ENCODE results near the gene ABLIM1.

ABLIM1 gene

DNA sequence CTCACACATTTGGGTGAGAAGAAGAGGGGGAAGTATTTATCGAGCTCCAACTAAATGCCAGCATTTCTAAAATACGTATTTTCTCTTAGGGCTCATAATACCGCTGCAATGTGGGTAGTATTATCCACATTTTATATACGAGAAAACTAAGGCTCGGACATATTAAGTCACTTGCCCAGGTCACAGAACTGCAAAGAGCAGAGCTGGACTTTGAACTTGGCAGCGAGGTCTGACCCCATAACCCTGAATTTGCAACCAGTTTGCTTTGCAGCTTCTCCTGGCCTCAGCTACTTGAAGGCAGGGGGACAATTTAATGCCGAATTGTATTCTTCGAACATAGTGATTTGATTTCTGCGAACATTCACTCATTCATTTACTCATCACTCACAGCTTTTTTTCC, 7.2 kb downstream of the ABLIM1 start:
- Histone ChIP-seq H3K4me1 (ENCODE audit: control insufficient read depth, insufficient read depth, low read length) (peaks cover 23% of the 10 kb centered on the region), H3K36me3 (ENCODE audit: control insufficient read depth in 2 of 2, insufficient read depth in 1 of 2, low read length in 2 of 2) (no peaks in the 10 kb centered on the region), H3K4me3 (ENCODE audit: low read depth, low read length) (no peak overlapping the region), H3K9me3 (ENCODE audit: control insufficient read depth, insufficient read depth, low read depth, low read length) (no peaks in the 10 kb centered on the region), H3K27ac (ENCODE audit: extremely low read depth, low read depth, low read length) (no peak overlapping the region)
- ChIA-PET CTCF (interaction anchor here (0.7 to 1.9 kb wide), 3 partner anchors 9 to 62 kb away, joined by 3 to 6 read pairs (median 5); no protein-coding TSS in a partner anchor), POLR2A (no interaction called here)
- no peak for TF ChIP-seq ZBTB8A (tag by site-specific recombination; IDR thresholded peaks at IDR 0.05)
- no peak for TF ChIP-seq ZNF530 (tag by site-specific recombination; IDR thresholded peaks at IDR 0.05; ENCODE audit: low read depth)
- no peak for TF ChIP-seq ZNF121 (tag by site-specific recombination; IDR thresholded peaks at IDR 0.05)
- no peak for TF ChIP-seq ZNF654 (tag by site-specific recombination; IDR thresholded peaks at IDR 0.05; ENCODE audit: low read depth)
- TF ChIP-seq ZNF366 (tag by site-specific recombination; conservative IDR thresholded peaks at IDR 0.05), result no peak
- no peak for TF ChIP-seq ZNF394 (tag by site-specific recombination; IDR thresholded peaks at IDR 0.05; ENCODE audit: borderline replicate concordance)
- no peak for TF ChIP-seq GLIS1 (tag by site-specific recombination; IDR thresholded peaks at IDR 0.05)
- TF ChIP-seq ZFP69B (tag by site-specific recombination; IDR thresholded peaks at IDR 0.05), result no peak
- no peak for TF ChIP-seq KLF16 (tag by site-specific recombination; IDR thresholded peaks at IDR 0.05)
- TF ChIP-seq ZXDB (tag by site-specific recombination; IDR thresholded peaks at IDR 0.05), result no peak
- TF ChIP-seq ZNF645 (tag by site-specific recombination; IDR thresholded peaks at IDR 0.05), result no peak
- TF ChIP-seq ZNF747 (tag by site-specific recombination; IDR thresholded peaks at IDR 0.05), result no peak
- no peak for TF ChIP-seq ZNF19 (tag by site-specific recombination; IDR thresholded peaks at IDR 0.05; ENCODE audit: low read depth)

GRCh38 chr10:114650266-114650665, 7.8 kb downstream of the ABLIM1 start:
- CTCF ChIA-PET, result interaction anchor here (0.7 to 1.9 kb wide), 3 partner anchors 8 to 63 kb away, joined by 3 to 6 read pairs (median 5); no protein-coding TSS in a partner anchor
- TF ChIP-seq EGR2 (tag by site-specific recombination; IDR thresholded peaks at IDR 0.05; ENCODE audit: low read depth), result no peak
- TF ChIP-seq ZNF621 (tag by site-specific recombination; IDR thresholded peaks at IDR 0.05), result no peak
- TF ChIP-seq OSR2 (tag by site-specific recombination; IDR thresholded peaks at IDR 0.05), result no peak
- no peak for TF ChIP-seq ZNF560 (tag by site-specific recombination; IDR thresholded peaks at IDR 0.05; ENCODE audit: borderline replicate concordance)
- TF ChIP-seq ZNF211 (tag by site-specific recombination; IDR thresholded peaks at IDR 0.05; ENCODE audit: low read depth), result no peak
- POLR2A ChIA-PET, result no interaction called here
- Histone ChIP-seq H3K27ac (ENCODE audit: extremely low read depth, low read depth, low read length) (no peak overlapping the region), H3K9me3 (ENCODE audit: control insufficient read depth, insufficient read depth, low read depth, low read length) (no peaks in the 10 kb centered on the region), H3K4me3 (ENCODE audit: low read depth, low read length) (no peak overlapping the region), H3K4me1 (ENCODE audit: control insufficient read depth, insufficient read depth, low read length) (peaks cover 25% of the 10 kb centered on the region), H3K36me3 (ENCODE audit: control insufficient read depth in 2 of 2, insufficient read depth in 1 of 2, low read length in 2 of 2) (no peaks in the 10 kb centered on the region)

DNA sequence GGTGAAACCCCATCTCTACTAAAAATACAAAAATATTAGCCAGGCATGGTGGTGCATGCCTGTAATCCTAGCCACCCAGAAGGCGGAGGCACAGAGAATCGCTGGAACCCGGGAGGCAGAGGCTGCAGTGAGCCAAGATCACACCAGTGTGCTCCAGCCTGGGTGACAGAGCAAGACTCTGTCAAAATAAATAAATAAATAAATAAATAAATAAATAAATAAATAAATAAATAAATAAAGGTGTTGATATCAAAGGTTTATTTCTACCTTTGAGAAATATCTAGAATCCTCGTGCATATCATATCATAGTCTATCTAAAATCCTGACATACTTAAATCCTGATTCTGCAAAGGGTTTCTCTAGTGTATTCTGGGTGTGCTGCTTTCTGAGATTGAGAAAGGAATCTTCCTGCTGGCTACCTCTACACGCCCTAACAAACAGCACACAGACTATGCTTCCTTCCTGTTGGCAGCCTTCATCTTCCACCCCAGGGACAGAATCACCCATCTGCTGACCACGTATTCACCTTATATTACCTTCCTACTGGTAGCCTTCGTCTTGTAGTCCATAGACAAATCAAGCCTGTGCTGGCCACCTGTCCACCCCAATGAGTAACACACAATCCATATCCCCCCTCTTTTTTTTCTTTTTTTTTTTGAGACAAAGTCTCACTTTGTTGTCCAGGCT, 8.7 kb downstream of the ABLIM1 start:
- ChIA-PET CTCF (interaction anchor here (0.6 to 1.0 kb wide), 3 partner anchors 16 to 1140 kb away, joined by 3 to 6 read pairs (median 3); no protein-coding TSS in a partner anchor), POLR2A (no interaction called here)
- no peaks in the 10 kb centered on the region for H3K9me3 ChIP-seq (ENCODE audit: control insufficient read depth, insufficient read depth, low read depth, low read length)
- H3K36me3 ChIP-seq (ENCODE audit: control insufficient read depth in 2 of 2, insufficient read depth in 1 of 2, low read length in 2 of 2), result no peaks in the 10 kb centered on the region
- no peak overlapping the region for H3K27ac ChIP-seq (ENCODE audit: extremely low read depth, low read depth, low read length)
- peaks cover 19% of the 10 kb centered on the region for H3K4me1 ChIP-seq (ENCODE audit: control insufficient read depth, insufficient read depth, low read length)
- H3K4me3 ChIP-seq (ENCODE audit: low read depth, low read length), result no peak overlapping the region
- TF ChIP-seq ZBTB1 (tag by site-specific recombination; IDR thresholded peaks at IDR 0.05) (peak; percentile 87; the same call in 1 of the 2 replicates), WT1 (tag by site-specific recombination; IDR thresholded peaks at IDR 0.05) (peak; percentile 45; the same call in 1 of the 2 replicates), ZNF544 (tag by site-specific recombination; IDR thresholded peaks at IDR 0.05) (no peak), ZNF610 (tag by site-specific recombination; IDR thresholded peaks at IDR 0.05; ENCODE audit: borderline replicate concordance) (0 out of 2 replicates have a peak, but pooled peaks have one; percentile 49), OVOL3 (tag by site-specific recombination; IDR thresholded peaks at IDR 0.05) (peak; percentile 89; the same call in 1 of the 2 replicates), ZBTB21 (tag by site-specific recombination; IDR thresholded peaks at IDR 0.05) (peak; percentile 80), MYNN (tag by site-specific recombination; IDR thresholded peaks at IDR 0.05; ENCODE audit: borderline replicate concordance) (peak; percentile 69; the same call in 1 of the 2 replicates), ZSCAN5A (tag by site-specific recombination; IDR thresholded peaks at IDR 0.05) (no peak)
- TF ChIP-seq, protein P1, sequence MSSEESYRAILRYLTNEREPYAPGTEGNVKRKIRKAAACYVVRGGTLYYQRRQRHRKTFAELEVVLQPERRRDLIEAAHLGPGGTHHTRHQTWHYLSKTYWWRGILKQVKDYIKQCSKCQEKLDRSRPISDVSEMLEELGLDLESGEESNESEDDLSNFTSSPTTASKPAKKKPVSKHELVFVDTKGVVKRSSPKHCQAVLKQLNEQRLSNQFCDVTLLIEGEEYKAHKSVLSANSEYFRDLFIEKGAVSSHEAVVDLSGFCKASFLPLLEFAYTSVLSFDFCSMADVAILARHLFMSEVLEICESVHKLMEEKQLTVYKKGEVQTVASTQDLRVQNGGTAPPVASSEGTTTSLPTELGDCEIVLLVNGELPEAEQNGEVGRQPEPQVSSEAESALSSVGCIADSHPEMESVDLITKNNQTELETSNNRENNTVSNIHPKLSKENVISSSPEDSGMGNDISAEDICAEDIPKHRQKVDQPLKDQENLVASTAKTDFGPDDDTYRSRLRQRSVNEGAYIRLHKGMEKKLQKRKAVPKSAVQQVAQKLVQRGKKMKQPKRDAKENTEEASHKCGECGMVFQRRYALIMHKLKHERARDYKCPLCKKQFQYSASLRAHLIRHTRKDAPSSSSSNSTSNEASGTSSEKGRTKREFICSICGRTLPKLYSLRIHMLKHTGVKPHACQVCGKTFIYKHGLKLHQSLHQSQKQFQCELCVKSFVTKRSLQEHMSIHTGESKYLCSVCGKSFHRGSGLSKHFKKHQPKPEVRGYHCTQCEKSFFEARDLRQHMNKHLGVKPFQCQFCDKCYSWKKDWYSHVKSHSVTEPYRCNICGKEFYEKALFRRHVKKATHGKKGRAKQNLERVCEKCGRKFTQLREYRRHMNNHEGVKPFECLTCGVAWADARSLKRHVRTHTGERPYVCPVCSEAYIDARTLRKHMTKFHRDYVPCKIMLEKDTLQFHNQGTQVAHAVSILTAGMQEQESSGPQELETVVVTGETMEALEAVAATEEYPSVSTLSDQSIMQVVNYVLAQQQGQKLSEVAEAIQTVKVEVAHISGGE (tag by site-specific recombination; conservative IDR thresholded peaks at IDR 0.05; ENCODE audit: low read depth), result peak; percentile 93
